Neural crest cell (in vitro differentiated cells): Measurements from ENCODE around the gene HPGD. TPM values are rescaled to one million over a fixed set of nuclear protein-coding genes. Genes with fewer than 3 reads are reported as not detected.

ENCODE experiments used
- DNase-seq: peaks from one replicate; pipeline ENCODE4 v3.0.0; 2021; ENCODE audit warnings: low read depth, mixed read lengths, low spot score
- H3K27ac Mint-ChIP-seq: one replicate; pipeline ENCODE4 v1.8.0; 2021; ENCODE audit warnings: mild to moderate bottlenecking, mixed read lengths; ENCODE audit not compliant: unreplicated experiment
- H3K27me3 Mint-ChIP-seq: 2 replicates; pipeline ENCODE4 v1.8.0; 2021; ENCODE audit warnings: low read depth, mild to moderate bottlenecking, mixed read lengths
- H3K36me3 Mint-ChIP-seq: 2 replicates; pipeline ENCODE4 v1.8.0; 2021; ENCODE audit warnings: low read depth, mild to moderate bottlenecking, mixed read lengths
- H3K4me1 Mint-ChIP-seq: 2 replicates; pipeline ENCODE4 v1.8.0; 2021; ENCODE audit warnings: mixed read lengths
- H3K4me3 Mint-ChIP-seq: one replicate; pipeline ENCODE4 v1.8.0; 2021; ENCODE audit warnings: mild to moderate bottlenecking, mixed read lengths
- H3K9me3 Mint-ChIP-seq: 2 replicates; pipeline ENCODE4 v1.8.0; 2021; ENCODE audit warnings: mixed read lengths
- CTCF ChIP-seq: fragments of 200-600 bp; sonication (generic); conservative IDR thresholded peaks from 2 replicates; pipeline ENCODE4 v1.5.0; 2021; ENCODE audit warnings: antibody characterized with exemption, mild to moderate bottlenecking
- total RNA-seq: library from RNA; stranded (reverse); gene quantifications from 2 replicates; pipeline ENCODE4 v1.2.1, GENCODE V29; 2021

The HPGD gene
- total RNA-seq, 1 donor from 2014 or later = not detected

GRCh38 chr4:174538123-174538875 is 16.0 kb upstream of the HPGD start:
- Mint-ChIP-seq H3K4me1 (no peaks in the 10 kb centered on the region), H3K27me3 (peaks cover 9% of the 10 kb centered on the region), H3K27ac (no peak overlapping the region), H3K4me3 (no peak overlapping the region), H3K9me3 (no peaks in the 10 kb centered on the region), H3K36me3 (no peaks in the 10 kb centered on the region)
- TF ChIP-seq CTCF = no peak
- DNase-seq = no peak

DNA sequence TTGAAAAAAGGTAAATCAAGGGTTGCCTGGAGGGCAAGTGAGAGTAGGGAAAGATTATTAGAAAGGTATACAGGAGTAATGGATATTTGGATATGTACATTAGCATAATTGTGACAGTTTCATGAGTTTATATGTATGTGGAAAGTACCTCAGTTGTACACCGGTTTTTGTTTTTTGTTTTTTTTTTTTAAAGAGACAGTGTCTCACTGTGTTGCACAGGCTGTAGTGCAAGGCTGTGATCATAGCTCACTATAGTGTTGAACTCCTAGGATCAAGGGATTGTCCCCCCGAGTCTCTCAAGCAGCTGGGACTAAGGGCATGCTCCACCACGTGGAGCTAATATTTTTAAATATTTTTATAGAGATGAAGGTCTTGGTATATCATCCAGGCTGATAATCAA is 15.3 kb upstream of the HPGD start:
- TF ChIP-seq CTCF = no peak
- no peak for DNase-seq
- Mint-ChIP-seq H3K27me3 (peaks cover 9% of the 10 kb centered on the region), H3K27ac (no peak overlapping the region), H3K4me3 (no peak overlapping the region), H3K36me3 (no peaks in the 10 kb centered on the region), H3K4me1 (no peaks in the 10 kb centered on the region), H3K9me3 (no peaks in the 10 kb centered on the region)

DNA sequence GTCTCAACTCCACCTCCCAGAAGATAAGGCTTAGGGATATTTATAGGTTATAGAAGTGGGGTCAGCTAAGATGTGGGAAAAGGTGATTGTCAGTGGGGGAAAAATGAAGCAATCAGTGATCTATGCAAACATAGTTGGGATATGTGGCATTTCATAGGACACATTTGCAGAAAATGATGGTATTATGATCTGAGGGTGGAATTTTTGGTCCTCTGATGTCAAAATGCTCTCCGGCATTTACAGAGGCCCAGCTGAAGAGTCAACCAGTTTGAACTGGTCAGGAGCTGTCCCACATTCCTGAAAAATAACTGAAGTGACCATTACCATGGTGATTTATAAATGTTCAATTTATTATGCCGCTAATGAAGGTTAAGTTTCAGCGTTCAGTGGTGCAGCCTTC is 12.2 kb upstream of the HPGD start:
- no peak for DNase-seq
- no peaks in the 10 kb centered on the region for H3K36me3 Mint-ChIP-seq
- H3K27me3 Mint-ChIP-seq = peaks cover 19% of the 10 kb centered on the region
- H3K9me3 Mint-ChIP-seq = no peaks in the 10 kb centered on the region
- no peaks in the 10 kb centered on the region for H3K4me1 Mint-ChIP-seq
- H3K4me3 Mint-ChIP-seq = no peak overlapping the region
- H3K27ac Mint-ChIP-seq = no peak overlapping the region
- TF ChIP-seq CTCF = no peak

DNA sequence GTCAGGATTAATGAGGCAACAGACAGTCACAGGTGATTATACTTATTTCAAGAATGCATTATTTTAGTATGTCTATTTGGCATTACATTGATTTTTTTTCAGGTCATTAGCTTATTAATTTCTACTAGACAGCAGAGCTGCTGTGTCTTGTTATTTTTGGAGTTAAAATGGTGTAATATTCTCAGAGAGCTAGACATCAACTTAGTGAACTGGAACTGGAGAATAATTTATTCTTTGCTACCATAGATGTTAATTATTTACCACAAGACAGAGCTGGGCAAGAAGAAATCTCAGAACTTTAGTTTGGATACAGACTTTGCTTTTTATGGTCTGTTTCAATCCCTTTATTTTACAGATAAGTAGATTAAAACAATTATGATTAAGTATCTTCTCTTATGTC is 10.2 kb upstream of the HPGD start:
- no peaks in the 10 kb centered on the region for H3K4me1 Mint-ChIP-seq
- TF ChIP-seq CTCF = no peak
- DNase-seq = no peak

DNA sequence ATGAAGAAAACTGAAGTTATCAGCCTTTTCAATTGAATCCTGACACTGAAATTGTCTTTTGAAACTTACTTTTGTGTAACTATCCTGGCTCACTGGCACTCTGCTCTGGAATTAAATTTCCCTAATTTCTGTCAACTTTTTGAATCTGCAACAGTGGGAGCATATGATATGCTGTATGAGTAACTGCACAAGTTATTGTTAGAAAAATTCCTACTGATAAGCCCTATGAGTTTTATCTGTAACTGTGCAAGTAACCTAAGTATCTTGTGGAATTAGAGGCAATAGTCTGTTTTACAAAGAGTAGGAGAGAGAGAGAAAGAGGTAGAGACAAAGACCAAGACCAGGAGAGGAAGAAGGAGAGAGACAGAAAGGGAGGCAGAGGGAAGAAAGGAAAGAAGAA is 9.2 kb upstream of the HPGD start:
- Mint-ChIP-seq H3K4me1 (no peaks in the 10 kb centered on the region), H3K4me3 (no peak overlapping the region), H3K27me3 (peaks cover 25% of the 10 kb centered on the region), H3K36me3 (no peaks in the 10 kb centered on the region), H3K9me3 (no peaks in the 10 kb centered on the region), H3K27ac (no peak overlapping the region)
- no peak for TF ChIP-seq CTCF
- DNase-seq = no peak

More for the DNA sequence above, 10.2 kb upstream of the HPGD start:
- H3K4me3 Mint-ChIP-seq = no peak overlapping the region
- H3K9me3 Mint-ChIP-seq = no peaks in the 10 kb centered on the region
- peaks cover 21% of the 10 kb centered on the region for H3K27me3 Mint-ChIP-seq
- no peaks in the 10 kb centered on the region for H3K36me3 Mint-ChIP-seq
- H3K27ac Mint-ChIP-seq = no peak overlapping the region
